Prostate gland (tissue), 2 donors: ENCODE measurements around the gene SEC16B.

ENCODE experiments used
- POLR2A ChIP-seq: fragments of 450-650 bp; IDR thresholded peaks from one replicate; pipeline ENCODE4 v1.6.1; 2016; ENCODE audit warnings: antibody characterized with exemption, mild to moderate bottlenecking
- POLR2AphosphoS5 ChIP-seq: sonication (generic); formaldehyde crosslinking; IDR thresholded peaks from one replicate; pipeline ENCODE4 v1.6.1; 2017; ENCODE audit warnings: antibody characterized with exemption
- TF ChIP-seq, protein P1 (sequence below), 4 experiments: fragments of 200-600 bp in 2 of 4; fragments of 450-650 bp in 2 of 4; sonication (generic) in 2 of 4; IDR thresholded peaks; 1 replicate in 3 of 4; 2 replicates in 1 of 4; pipeline ENCODE4 v1.5.1; 2016 to 2019; ENCODE audit warnings: antibody characterized with exemption in 4 of 4, mild to moderate bottlenecking in 2 of 4, moderate library complexity in 2 of 4

DNA sequence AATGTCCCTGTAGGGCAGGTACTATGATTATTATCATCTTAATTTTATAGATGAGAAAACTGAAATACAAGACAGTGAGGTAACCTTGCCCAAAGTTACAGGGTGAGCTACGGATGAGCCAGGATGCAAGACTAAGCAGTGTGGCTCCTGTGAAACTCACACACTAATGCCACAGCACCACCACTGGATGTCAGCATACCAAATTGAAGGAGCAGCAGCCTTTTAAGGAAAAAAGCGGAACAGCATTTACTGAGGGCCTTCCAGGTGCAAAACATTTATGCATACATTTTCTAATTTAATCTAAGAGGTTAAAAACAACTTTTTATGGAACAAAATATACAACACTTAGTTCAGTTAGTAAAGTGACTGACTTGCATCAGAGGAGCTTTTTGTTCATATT is 41.7 kb downstream of the SEC16B start:
- TF ChIP-seq, protein P1, sequence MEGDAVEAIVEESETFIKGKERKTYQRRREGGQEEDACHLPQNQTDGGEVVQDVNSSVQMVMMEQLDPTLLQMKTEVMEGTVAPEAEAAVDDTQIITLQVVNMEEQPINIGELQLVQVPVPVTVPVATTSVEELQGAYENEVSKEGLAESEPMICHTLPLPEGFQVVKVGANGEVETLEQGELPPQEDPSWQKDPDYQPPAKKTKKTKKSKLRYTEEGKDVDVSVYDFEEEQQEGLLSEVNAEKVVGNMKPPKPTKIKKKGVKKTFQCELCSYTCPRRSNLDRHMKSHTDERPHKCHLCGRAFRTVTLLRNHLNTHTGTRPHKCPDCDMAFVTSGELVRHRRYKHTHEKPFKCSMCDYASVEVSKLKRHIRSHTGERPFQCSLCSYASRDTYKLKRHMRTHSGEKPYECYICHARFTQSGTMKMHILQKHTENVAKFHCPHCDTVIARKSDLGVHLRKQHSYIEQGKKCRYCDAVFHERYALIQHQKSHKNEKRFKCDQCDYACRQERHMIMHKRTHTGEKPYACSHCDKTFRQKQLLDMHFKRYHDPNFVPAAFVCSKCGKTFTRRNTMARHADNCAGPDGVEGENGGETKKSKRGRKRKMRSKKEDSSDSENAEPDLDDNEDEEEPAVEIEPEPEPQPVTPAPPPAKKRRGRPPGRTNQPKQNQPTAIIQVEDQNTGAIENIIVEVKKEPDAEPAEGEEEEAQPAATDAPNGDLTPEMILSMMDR (IDR thresholded peaks at IDR 0.05): no peak
- no peak for TF ChIP-seq POLR2AphosphoS5
- no peak for TF ChIP-seq POLR2A
